GM18526 (cell line): ENCODE data around the gene GALNT1.
A peak's percentile ranks its signal among the peaks of the same experiment; 100 is the strongest.

ENCODE experiments used
- POLR2A ChIP-seq: IDR thresholded peaks from 3 replicates; pipeline ENCODE4 v1.6.1; 2011; ENCODE audit not compliant: insufficient read length; ENCODE audit errors: extremely low read depth

The GALNT1 gene

DNA sequence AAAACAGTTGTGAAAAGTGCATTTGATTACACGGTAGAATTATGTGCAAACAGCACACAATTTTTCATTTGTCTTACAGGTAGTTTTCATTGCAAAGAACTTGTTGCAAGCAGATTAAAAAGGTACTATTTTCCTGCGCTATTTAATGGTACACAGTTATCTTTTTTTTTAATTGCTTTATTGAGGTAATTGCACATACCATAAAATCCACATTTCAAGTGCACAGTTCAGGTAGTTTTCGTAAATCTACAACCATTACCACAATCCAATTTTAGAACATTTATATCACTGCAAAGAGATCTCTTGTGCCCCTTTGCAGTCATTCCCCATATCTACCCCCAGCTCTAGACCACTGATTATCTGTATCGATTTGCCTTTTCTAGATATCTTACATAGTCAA lies 2.6 kb upstream of the GALNT1 start:
- TF ChIP-seq POLR2A: no peak

GRCh38 chr18:35580701-35581539 lies 620 bp upstream of the GALNT1 start:
- TF ChIP-seq POLR2A: peak; percentile 22

- TF ChIP-seq POLR2A: no peak
Observed at GRCh38 chr18:35581898-35582641, 530 bp downstream of the GALNT1 start.

- TF ChIP-seq POLR2A: no peak
Observed at GRCh38 chr18:35582899-35583558, 1.5 kb downstream of the GALNT1 start.

GRCh38 chr18:35584735-35585134 lies 3.2 kb downstream of the GALNT1 start:
- TF ChIP-seq POLR2A: no peak

DNA sequence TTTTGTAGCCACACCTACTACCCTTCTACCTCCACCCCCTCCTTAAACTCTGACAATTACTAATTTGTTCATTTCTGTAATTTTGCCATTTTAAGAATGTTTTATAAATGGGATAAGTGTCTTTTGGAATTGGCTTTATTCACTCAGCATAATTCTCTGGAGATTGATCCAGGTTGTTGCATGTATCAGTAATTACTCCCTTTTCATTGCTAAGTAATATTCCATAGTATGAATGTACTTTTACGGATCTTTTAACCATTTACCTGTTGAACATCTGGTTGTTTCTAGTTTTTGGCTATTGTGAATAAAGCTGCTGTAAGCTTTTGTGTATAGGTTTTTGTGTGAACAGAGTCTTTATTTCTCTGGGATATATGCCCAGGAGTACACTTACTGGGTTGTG lies 4.1 kb downstream of the GALNT1 start:
- TF ChIP-seq POLR2A: no peak

DNA sequence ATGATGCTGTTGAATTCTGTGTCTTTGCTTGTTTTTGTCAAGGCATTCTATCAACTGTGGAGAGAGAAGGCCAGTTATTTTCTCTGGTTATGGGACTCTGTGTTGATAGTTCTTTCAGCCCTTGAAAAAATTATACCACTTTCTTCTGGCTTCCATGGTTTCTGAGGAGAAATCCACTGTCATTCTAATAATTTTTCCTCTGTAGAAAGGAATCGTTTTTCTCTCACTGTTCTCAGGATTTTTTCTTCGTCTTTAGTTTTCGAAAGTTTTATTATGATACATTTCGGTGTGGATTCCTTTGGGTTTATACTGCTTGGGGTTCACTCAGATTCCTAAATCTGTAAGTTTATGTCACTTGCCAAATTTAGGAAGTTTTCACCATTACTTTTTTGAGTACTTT lies 6.6 kb downstream of the GALNT1 start:
- no peak for TF ChIP-seq POLR2A

- TF ChIP-seq POLR2A: no peak
Observed at GRCh38 chr18:35588995-35589394, 7.5 kb downstream of the GALNT1 start.

DNA sequence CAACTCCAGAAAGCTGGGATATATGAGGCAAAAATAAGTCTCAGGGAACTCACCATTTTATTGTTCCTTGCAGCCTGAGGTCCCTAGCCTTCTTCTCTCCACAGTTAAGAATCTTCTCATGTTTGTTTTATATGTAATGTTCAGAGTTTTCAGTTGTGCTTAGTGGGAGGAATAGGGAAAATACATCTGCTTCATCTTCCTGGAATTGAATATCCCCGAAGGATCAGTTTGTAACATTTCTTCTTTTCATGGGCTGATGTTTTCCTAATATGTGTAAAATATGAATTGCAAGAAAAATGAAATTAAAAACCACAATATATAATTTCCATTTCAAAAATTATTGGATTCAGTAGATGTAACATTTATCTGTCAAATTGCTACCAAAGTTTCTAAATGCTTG lies 8.0 kb downstream of the GALNT1 start:
- TF ChIP-seq POLR2A: no peak

- no peak for TF ChIP-seq POLR2A
Observed at GRCh38 chr18:35590935-35591334, 9.4 kb downstream of the GALNT1 start.

- no peak for TF ChIP-seq POLR2A
Observed at GRCh38 chr18:35592298-35592697, 10.8 kb downstream of the GALNT1 start.

GRCh38 chr18:35593859-35594258 lies 12.3 kb downstream of the GALNT1 start:
- TF ChIP-seq POLR2A: no peak

DNA sequence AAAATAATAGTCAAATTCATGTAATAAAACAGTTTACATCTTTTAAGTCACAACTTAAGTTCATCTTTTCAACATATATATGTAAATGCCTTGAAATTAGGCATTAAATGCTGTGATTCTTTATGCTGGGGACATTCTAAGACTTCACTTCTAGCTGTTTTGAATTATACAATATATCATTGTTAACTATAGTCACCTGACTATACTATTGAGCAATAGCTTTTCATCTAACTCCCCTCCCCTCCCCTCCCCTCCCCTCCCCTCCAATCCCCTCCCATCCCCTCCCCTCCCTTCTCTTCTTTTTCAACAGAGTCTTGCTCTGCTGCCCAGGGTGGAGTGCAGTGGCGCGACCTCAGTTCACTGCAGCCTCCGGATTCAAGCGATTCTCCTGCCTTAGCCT lies 16.2 kb downstream of the GALNT1 start:
- no peak for TF ChIP-seq POLR2A

DNA sequence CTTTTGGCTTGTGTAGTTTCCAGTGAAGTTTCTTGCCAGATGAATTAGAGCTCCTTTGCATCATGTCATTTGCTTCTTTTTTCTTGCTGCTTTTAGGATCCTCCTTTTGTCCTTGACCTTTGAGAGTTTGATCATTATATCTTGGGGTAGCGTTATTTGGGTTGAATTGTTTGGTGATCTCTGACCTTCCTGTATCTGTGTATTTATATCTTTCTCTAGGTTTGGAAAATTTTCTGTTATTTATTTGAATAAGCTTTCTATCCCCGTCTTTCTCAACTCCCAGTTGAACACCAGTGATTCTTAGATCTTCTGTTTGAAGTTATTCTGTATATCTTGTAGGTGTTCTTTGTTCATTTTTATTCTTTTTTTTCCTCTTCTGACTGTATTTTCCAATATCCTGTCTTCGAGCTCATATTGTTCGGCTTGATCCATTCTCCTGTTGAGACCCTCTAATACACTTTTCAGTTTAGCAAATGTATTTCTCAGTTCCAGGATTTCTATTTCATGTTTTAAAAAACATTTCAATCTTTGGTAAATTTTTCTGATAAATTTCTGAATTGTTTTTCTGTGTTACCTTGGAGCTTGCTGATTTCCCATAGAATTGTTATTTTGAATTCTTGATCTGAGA lies 20.8 kb downstream of the GALNT1 start:
- no peak for TF ChIP-seq POLR2A

DNA sequence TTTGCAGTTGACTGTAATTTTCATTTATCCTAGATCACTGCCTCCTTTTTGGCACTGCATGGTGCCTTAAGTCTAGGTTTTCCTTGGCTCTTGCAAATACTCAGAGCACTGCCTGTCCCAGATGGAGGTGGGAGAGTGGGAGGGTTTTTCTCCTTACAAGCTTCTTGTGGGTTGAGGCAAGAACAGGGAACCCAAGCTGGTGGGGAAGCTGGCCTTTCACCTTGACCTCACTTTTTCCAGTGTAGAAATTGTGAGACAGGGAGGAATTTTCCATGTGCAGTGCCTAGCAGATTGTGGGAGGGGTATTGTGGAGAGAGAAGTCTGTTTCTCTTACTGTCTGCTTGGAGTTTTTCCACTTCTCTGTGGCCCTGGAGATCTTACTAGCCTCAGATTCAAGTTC lies 21.5 kb downstream of the GALNT1 start:
- TF ChIP-seq POLR2A: no peak

DNA sequence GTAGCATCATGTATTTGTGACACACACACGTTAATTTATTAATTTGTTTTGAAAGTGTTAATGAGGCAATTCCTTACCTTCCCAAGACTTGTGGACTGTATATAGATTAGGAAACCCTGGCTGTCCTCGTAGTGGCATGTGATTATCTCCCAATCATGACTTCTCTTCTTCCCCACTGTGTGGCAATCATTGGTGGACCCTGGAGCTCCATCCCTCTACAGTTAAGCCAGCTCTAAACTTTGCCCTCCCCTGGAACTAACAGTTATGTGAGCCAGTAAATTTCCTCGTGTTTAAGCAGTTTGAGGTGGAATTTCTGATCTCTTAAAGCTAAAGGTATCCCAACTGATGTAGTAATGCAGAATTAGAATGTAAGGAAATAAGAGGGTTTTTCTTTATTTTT lies 22.0 kb downstream of the GALNT1 start:
- no peak for TF ChIP-seq POLR2A

- no peak for TF ChIP-seq POLR2A
Observed at GRCh38 chr18:35604369-35604768, 22.8 kb downstream of the GALNT1 start.
